PC-3 (cell line): ENCODE measurements around the gene TFDP1.

Source experiments
- CTCF ChIP-seq: fragments of 300-600 bp; sonication (generic); conservative IDR thresholded peaks from 2 replicates; pipeline ENCODE4 v1.5.1; 2017; ENCODE audit warnings: antibody characterized with exemption, low read depth, mild to moderate bottlenecking, low read length
- EZH2 ChIP-seq: fragments of 300-600 bp; sonication (generic); IDR thresholded peaks from one replicate; pipeline ENCODE4 v1.6.1; 2017; ENCODE audit warnings: antibody characterized with exemption, mild to moderate bottlenecking, low read length; ENCODE audit not compliant: unreplicated experiment

GRCh38 chr13:113550453-113550852, 34.1 kb upstream of the TFDP1 start:
- TF ChIP-seq CTCF (no peak), EZH2 (no peak)
